Prostate gland (tissue), 1 donor: ENCODE measurements around the gene MYH7B.

Experiments
- POLR2A ChIP-seq: fragments of 450-650 bp; IDR thresholded peaks from one replicate; pipeline ENCODE4 v1.6.1; 2016; ENCODE audit warnings: antibody characterized with exemption, mild to moderate bottlenecking
- POLR2AphosphoS5 ChIP-seq: sonication (generic); formaldehyde crosslinking; IDR thresholded peaks from one replicate; pipeline ENCODE4 v1.6.1; 2017; ENCODE audit warnings: antibody characterized with exemption

- TF ChIP-seq POLR2AphosphoS5 (no peak), POLR2A (no peak)
Observed at GRCh38 chr20:34985461-34986310, 30.0 kb downstream of the MYH7B start.
